VCaP (cell line): Measurements from ENCODE around the gene ERICH6B.

Experiments
- H3K27ac ChIP-seq: fragments of 450-650 bp; 2 replicates; pipeline ENCODE4 v1.5.1; 2017
- CTCF ChIP-seq: fragments of 450-650 bp; conservative IDR thresholded peaks from 2 replicates; pipeline ENCODE4 v1.5.1; 2017; ENCODE audit warnings: mild to moderate bottlenecking, moderate library complexity

ERICH6B gene

DNA sequence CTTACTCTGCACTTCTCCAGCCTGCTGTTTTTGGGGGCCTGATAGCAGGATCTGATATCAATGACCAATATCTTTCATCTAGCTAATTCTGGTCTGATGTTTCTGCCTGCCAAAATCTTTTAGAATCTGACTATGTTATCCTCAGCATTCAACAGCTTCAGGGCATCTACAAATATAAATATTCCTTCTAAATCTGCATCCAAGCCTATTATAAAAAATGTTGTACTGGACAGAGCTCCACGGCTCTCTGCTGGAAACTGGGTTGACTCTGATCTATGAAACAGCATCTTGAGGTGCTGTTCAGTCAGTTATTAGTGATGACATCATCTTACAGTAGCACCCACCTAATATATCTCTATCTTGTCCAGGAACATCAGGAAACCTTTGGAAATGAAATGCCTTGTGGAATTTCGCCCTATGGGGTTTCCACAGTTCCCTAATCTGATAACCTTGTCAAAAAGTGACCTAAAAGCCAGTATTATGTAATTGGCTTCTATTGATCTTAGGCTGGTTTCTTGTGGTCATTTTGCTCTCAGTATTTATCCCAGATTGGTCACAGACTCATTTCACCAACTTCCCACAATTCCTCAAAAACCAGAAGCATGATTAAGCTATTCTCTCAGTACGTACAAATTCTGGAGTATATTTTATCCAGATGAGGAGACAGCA lies 33.0 kb downstream of the ERICH6B start:
- TF ChIP-seq CTCF, result no peak
- H3K27ac ChIP-seq, result no peak overlapping the region

DNA sequence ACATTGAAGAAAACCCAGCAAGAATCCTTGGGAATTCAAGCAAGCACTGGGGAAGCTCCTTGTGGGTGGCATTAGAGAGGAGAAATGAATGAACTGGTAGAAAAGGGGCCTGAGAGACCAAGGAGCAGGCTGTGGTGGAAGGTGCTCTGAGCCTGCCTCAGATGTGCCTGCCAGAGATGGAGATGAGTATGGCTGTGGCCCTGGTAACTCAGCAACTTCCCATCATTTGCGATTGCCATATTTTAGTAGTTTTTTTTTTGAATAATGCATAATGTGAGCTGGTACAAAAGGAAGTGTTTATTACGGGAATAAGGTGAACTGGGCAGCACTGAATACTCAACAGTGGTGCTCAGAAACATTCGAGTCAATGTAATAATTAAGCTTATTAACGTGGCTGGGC lies 39.1 kb downstream of the ERICH6B start:
- H3K27ac ChIP-seq, result no peak overlapping the region
- TF ChIP-seq CTCF, result no peak

GRCh38 chr13:45575830-45576180 lies 39.7 kb downstream of the ERICH6B start:
- no peak for TF ChIP-seq CTCF
- H3K27ac ChIP-seq, result no peak overlapping the region

GRCh38 chr13:45575146-45575829 lies 40.3 kb downstream of the ERICH6B start:
- no peak overlapping the region for H3K27ac ChIP-seq
- no peak for TF ChIP-seq CTCF

DNA sequence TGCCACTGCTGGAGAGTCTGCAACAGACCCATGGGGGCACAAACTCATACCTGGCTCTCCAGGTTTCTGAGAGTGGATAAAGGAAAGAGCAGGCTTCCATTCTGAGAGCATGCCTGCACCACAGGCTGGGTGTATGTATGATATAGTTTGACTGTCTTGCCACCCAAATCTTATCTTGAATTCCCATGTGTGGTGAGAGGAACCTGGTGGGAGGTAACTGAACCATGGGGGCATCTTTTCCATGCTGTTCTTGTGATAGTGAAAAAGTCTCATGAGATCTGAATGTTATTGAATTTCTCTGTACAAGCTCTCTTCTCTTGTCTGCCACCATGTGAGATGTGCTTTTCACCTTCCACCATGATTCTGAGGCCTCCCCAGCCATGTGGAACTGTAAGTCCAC lies 50.2 kb downstream of the ERICH6B start:
- no peak for TF ChIP-seq CTCF

GRCh38 chr13:45564133-45564776 lies 51.3 kb downstream of the ERICH6B start:
- H3K27ac ChIP-seq, result no peak overlapping the region

More for the DNA sequence above, 50.2 kb downstream of the ERICH6B start:
- H3K27ac ChIP-seq, result no peak overlapping the region

More at GRCh38 chr13:45564133-45564776, 51.3 kb downstream of the ERICH6B start:
- TF ChIP-seq CTCF, result no peak
